Dendritic cell treated with granulocyte-macrophage colony-stimulating factor and Interleukin-4, amounts not matched to agents 40 ng/mL and 50 ng/mL, for 4 days (primary cell): Measurements from ENCODE around the gene CASP3.
A peak's percentile ranks its signal among the peaks of the same experiment; 100 is the strongest.
"Not testable (repeated sequence)": the region's sequence is repeated elsewhere in the genome, so short reads cannot be mapped to it uniquely, and the experiment has no call there.

Experiments
- H3K27ac Mint-ChIP-seq: one replicate; pipeline ENCODE4 v1.8.0; 2022; ENCODE audit warnings: mild to moderate bottlenecking, mixed read lengths
- H3K27me3 Mint-ChIP-seq: one replicate; pipeline ENCODE4 v1.8.0; 2022; ENCODE audit warnings: mild to moderate bottlenecking, mixed read lengths
- H3K36me3 Mint-ChIP-seq: one replicate; pipeline ENCODE4 v1.8.0; 2022; ENCODE audit warnings: low read depth, mixed read lengths
- H3K4me1 Mint-ChIP-seq: one replicate; pipeline ENCODE4 v1.8.0; 2022; ENCODE audit warnings: low read depth, mixed read lengths
- H3K4me3 Mint-ChIP-seq: one replicate; pipeline ENCODE4 v1.8.0; 2022; ENCODE audit warnings: mild to moderate bottlenecking, moderate library complexity, mixed read lengths
- H3K9me3 Mint-ChIP-seq: one replicate; pipeline ENCODE4 v1.8.0; 2022; ENCODE audit warnings: mixed read lengths
- intact Hi-C: fragments of 100-400 bp; cut with micrococcal nuclease; formaldehyde crosslinking; loops from one replicate; pipeline ENCODE4 v1.15.0; 2022

The CASP3 gene

DNA sequence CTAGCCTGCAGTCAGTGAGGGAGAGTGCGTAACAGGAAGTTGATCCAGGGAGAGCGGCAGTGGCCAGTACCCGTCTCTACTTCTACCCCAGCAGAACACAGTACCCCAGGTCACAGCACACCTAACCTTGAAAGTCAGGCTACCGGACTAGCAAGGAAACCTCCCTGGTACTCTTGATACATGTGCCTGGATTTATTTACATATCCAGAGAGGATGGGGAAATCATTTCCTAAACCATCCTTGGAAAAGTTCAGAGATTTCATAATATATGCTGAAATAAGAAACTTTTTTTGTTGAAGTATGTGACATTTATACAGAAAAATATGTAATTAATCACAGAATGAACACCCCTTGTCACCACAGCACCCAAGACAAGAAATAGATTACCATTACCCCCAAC lies 24.8 kb upstream of the CASP3 start:
- Mint-ChIP-seq H3K27me3 (no peaks in the 10 kb centered on the region), H3K9me3 (no peaks in the 10 kb centered on the region), H3K36me3 (peaks cover 39% of the 10 kb centered on the region)

DNA sequence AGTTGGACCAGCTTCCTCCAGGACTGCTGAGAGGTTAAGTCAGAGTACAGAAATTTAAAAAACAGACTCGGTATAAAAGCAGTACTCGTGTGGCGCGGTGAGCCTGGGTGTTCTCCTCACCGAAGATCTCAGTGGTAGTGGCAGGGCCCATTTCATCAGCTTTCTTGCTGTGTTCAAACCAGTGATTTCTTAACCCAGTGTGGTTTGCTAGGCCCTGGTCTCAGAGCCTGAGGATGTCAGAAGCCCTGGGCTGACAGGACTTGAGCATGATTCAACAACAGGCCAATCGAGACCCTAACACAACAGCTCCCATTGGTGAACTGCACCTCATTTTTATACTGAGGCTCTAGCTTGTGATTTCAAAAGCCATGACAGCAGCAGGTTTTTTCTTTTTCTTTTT lies 23.5 kb upstream of the CASP3 start:
- H3K4me1 Mint-ChIP-seq = peaks cover 28% of the 10 kb centered on the region
- H3K27ac Mint-ChIP-seq = no peak overlapping the region
- peaks cover 50% of the 10 kb centered on the region for H3K36me3 Mint-ChIP-seq
- no peaks in the 10 kb centered on the region for H3K9me3 Mint-ChIP-seq
- no peaks in the 10 kb centered on the region for H3K27me3 Mint-ChIP-seq
- no peak overlapping the region for H3K4me3 Mint-ChIP-seq
- intact Hi-C loops = no loop called here

More for the DNA sequence above, 24.8 kb upstream of the CASP3 start:
- Mint-ChIP-seq H3K4me3 (no peak overlapping the region), H3K27ac (no peak overlapping the region), H3K4me1 (peaks cover 16% of the 10 kb centered on the region)
- intact Hi-C loops = no loop called here

DNA sequence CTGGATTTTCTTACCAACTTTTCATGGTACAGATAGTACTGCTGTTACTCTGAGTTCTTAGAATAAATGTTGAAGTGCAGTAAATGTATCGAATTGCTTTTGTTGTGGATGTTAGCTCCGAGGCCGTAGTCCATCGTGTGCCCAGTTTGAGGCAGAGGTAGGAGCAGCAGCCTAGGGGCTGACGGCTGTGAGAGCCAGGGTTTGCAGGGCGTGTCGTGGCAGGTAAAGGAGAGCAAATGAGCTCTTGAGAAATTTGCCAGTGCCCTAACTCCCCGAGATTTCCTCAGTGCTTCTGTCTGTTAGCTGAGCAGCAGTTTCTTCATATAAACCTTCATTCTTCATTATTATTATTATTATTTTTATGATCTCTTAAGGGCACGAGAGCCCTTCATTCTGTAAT lies 21.9 kb upstream of the CASP3 start:
- H3K9me3 Mint-ChIP-seq = no peaks in the 10 kb centered on the region
- intact Hi-C loops = no loop called here
- H3K27me3 Mint-ChIP-seq = no peaks in the 10 kb centered on the region
- H3K36me3 Mint-ChIP-seq = peaks cover 65% of the 10 kb centered on the region
- no peak overlapping the region for H3K27ac Mint-ChIP-seq
- no peak overlapping the region for H3K4me3 Mint-ChIP-seq
- peaks cover 26% of the 10 kb centered on the region for H3K4me1 Mint-ChIP-seq

DNA sequence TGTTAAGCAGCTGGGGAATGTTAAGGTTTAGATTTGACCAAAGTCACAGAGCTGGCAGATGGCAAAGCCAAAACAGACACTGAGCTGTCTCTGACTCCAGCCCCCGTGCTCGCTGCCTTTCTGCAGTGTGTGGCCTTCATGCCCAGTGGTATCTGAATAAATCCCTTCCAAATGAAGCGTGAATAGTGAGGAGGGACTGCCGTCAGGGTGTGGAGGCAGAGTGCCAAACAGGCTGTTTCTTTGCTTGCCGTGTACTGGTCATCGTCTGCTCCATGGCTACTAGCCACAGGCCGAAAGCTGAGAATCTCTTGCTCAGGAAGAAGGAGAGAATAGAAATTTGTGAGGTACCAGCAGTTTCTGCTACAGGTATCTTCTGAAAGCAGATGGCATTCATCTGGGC lies 20.0 kb upstream of the CASP3 start:
- H3K4me3 Mint-ChIP-seq = no peak overlapping the region
- H3K9me3 Mint-ChIP-seq = no peaks in the 10 kb centered on the region
- H3K4me1 Mint-ChIP-seq = peaks cover 32% of the 10 kb centered on the region
- no peaks in the 10 kb centered on the region for H3K27me3 Mint-ChIP-seq
- intact Hi-C loops = no loop called here
- H3K36me3 Mint-ChIP-seq = peaks cover 65% of the 10 kb centered on the region
- H3K27ac Mint-ChIP-seq = no peak overlapping the region

DNA sequence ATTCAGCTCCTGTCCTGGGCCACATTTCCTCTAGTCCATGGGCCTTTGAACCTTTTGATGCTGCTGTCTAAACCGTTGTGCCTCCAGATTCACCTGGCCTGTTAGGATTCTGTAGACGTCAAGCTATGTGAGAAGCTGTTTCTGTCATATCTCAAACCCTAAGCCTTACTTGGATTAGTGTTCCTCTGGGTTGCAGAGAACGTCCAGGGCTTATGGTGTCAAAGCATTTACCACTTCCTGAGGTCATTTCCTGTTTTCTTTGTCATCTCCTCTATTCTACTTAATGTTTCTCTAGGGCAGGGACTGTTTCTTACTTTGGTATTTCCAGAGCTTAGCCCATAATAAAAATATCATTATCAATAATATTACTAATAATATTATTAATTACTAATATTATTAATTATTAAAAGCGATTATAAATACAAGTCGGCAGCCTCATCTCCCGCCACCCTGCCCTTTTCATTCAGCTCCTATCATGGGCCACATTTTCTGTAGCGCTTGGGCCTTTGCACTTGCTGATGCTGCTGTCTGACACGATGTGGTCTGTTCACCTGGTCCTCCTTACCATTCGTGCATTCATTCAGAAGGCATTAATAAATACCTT lies 19.4 kb upstream of the CASP3 start:
- H3K4me1 Mint-ChIP-seq = peaks cover 32% of the 10 kb centered on the region
- H3K9me3 Mint-ChIP-seq = no peaks in the 10 kb centered on the region
- H3K4me3 Mint-ChIP-seq = no peak overlapping the region
- H3K36me3 Mint-ChIP-seq = peaks cover 59% of the 10 kb centered on the region
- intact Hi-C loops = no loop called here
- H3K27me3 Mint-ChIP-seq = no peaks in the 10 kb centered on the region
- H3K27ac Mint-ChIP-seq = peak overlapping the region; percentile 59

DNA sequence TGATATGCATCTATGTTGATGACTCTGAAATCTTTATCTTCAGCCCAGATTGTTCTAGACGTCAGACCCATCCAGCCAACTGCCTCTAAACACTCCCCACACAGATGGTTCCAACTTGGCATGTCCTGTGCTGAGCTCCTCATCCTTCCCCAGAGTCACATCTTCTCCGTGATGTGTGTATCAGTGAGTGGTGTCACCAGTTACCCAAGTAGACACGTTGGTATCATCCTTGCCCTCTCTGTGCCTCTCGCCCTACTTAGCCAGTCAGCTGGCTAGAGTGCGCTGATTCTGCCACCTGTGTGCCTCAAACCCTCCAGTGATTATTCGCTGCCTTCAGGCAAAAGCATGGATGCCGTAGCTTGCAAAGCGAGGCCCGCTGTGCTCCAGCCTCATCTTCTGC lies 18.8 kb upstream of the CASP3 start:
- no peak overlapping the region for H3K4me3 Mint-ChIP-seq
- peaks cover 54% of the 10 kb centered on the region for H3K36me3 Mint-ChIP-seq
- H3K9me3 Mint-ChIP-seq = no peaks in the 10 kb centered on the region
- peaks cover 32% of the 10 kb centered on the region for H3K4me1 Mint-ChIP-seq
- H3K27ac Mint-ChIP-seq = peak overlapping the region; percentile 59
- intact Hi-C loops = no loop called here
- H3K27me3 Mint-ChIP-seq = no peaks in the 10 kb centered on the region

DNA sequence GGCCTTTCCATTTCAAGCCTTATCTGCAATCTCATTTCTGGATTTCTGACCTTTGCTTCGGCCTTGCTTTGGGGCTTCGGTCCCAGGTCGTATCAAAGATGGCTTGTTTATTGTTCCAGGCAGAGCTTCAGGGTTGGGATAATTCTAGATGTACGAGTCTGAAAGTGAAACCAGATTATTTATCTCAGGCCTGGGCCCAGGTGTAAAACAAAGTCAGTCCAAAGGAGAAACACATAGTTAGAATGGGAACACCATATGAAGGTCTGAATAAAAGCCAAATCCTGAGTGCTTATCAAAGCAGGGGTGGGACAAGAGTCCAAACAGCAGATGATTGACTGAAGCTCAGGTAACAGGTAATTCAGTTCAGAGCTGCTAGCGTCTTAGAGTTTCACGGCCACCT lies 17.4 kb upstream of the CASP3 start:
- Mint-ChIP-seq H3K36me3 (peaks cover 40% of the 10 kb centered on the region), H3K4me3 (no peak overlapping the region), H3K27ac (no peak overlapping the region), H3K9me3 (no peaks in the 10 kb centered on the region), H3K27me3 (no peaks in the 10 kb centered on the region), H3K4me1 (peaks cover 32% of the 10 kb centered on the region)
- intact Hi-C loops = no loop called here

DNA sequence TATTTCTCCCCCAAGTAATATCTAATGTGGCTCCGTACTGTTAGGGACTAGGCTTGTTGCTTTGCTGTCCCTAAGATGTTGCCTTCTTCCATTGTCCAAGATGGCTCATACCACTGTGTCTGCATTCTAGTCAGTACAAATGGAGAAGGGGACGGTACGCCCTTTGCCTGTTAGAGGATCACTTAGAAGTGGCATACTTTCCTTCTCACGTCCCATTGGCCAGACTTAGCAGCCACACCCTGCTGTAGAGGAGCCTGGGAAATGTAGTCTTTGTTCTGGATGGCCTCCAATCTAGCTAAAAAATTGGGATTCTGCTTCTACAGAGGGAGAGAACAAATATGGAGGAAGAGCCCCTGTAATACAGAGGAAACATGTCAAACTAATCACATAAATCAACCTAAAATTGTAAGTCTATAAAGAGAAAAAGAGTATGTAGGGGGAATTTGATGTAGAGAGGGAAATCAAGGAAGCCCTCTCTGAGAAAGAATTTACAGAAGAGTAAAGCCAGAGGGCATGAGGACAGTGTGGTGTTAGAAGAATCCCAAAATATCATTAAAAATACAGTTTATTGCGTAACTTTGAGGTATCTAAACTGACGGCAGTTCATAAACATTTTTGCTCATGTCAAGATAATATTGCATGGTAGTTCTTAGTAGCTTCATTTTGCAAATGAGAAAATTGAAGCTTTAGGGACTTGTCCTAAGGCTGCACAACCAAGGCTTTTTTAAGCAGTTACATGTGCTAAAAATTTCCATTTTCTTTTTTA lies 15.4 kb upstream of the CASP3 start:
- no peaks in the 10 kb centered on the region for H3K9me3 Mint-ChIP-seq

DNA sequence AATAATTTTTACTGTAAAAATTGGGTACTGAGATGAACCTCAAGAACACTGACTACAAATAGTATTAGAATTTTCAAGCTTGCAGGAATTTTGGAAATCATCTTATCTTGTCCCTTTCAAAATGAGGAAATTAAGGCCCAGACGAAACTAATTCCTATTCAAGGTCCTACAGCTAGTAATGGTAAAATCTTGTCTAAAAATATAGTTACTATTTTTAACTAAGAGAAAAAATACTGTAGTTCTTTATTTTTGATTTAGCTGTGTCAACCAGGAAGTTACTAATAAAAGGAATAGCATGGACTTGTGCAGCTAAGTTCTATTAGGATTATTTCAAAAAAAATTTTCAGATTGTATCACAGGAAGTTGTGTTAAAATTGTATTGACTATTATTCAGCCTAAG lies 13.0 kb upstream of the CASP3 start:
- Mint-ChIP-seq H3K36me3 (peaks cover 13% of the 10 kb centered on the region), H3K9me3 (no peaks in the 10 kb centered on the region), H3K4me3 (no peak overlapping the region), H3K27ac (no peak overlapping the region), H3K4me1 (peaks cover 9% of the 10 kb centered on the region), H3K27me3 (no peaks in the 10 kb centered on the region)
- intact Hi-C loops = no loop called here

More for the DNA sequence above, 15.4 kb upstream of the CASP3 start:
- Mint-ChIP-seq H3K36me3 (peaks cover 36% of the 10 kb centered on the region), H3K4me1 (peaks cover 27% of the 10 kb centered on the region), H3K27ac (no peak overlapping the region), H3K4me3 (no peak overlapping the region), H3K27me3 (no peaks in the 10 kb centered on the region)
- intact Hi-C loops = loop anchor here (2.0 kb wide), 1 partner anchor 14 kb away; no protein-coding TSS in a partner anchor

DNA sequence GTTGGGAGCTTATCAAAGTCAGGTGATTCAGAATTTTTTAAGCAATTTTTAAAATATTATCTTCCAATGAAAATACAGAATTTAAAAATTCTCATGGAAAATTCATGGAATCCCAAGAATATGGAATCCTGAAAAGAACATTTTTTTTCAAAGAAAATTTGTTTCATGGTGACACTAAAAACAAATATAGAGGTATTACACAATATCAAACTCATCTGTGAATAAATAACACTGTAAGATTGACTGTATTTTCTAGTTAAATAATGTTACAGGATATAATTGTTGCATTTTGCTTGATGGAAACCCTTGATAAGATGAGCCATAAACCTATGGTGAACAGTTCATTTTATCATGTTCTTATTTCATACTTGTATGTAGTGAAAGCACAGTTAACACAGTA lies 11.7 kb upstream of the CASP3 start:
- intact Hi-C loops = no loop called here
- Mint-ChIP-seq H3K4me3 (no peak overlapping the region), H3K9me3 (no peaks in the 10 kb centered on the region), H3K36me3 (peaks cover 3% of the 10 kb centered on the region), H3K27ac (no peak overlapping the region), H3K4me1 (peaks cover 21% of the 10 kb centered on the region), H3K27me3 (no peaks in the 10 kb centered on the region)

DNA sequence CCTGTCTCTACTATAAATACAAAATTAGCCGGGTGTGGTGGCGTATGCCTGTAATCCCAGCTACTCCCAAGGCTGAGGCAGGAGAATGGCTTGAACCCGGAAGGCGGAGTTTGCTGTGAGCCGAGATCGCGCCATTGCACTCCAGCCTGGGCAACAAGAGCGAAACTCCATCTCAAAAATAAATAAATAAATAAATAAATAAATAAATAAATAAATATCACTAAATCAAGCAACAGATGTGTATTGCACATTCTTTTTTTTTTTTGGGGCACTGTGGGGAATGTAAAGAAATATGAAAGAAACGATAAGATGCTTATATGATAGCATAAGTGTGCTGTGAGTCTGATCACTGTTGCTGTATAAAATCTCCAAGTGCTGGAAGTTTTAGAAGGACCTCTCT lies 8.6 kb upstream of the CASP3 start:
- H3K4me3 Mint-ChIP-seq, H3K9me3 Mint-ChIP-seq, intact Hi-C loops, H3K27me3 Mint-ChIP-seq, H3K36me3 Mint-ChIP-seq: not testable (repeated sequence)
- Mint-ChIP-seq H3K27ac (peak overlapping the region; percentile 32), H3K4me1 (peaks cover 16% of the 10 kb centered on the region)

DNA sequence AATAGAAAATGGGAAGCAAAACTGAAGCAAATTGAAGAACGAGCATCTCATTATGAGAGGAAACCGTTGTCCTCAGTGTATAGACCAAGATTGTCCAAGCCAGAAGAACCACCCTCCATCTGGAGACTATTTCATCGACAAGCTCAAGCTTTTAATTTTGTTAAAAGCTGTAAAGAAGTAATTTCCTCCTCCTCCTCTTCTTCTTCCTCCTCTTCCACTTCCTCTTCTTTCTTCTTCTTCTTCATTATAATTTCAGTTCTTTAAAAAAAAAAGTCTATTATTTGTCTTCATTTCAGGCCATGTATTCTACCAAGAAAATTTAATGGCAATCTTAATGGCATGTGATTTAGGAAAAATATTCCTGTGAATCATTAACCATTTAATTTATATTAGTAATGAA lies 7.9 kb upstream of the CASP3 start:
- intact Hi-C loops = no loop called here
- no peak overlapping the region for H3K4me3 Mint-ChIP-seq
- peak overlapping the region; percentile 32 for H3K27ac Mint-ChIP-seq
- no peaks in the 10 kb centered on the region for H3K27me3 Mint-ChIP-seq
- no peaks in the 10 kb centered on the region for H3K9me3 Mint-ChIP-seq
- H3K36me3 Mint-ChIP-seq = peaks cover 4% of the 10 kb centered on the region
- H3K4me1 Mint-ChIP-seq = peaks cover 23% of the 10 kb centered on the region

DNA sequence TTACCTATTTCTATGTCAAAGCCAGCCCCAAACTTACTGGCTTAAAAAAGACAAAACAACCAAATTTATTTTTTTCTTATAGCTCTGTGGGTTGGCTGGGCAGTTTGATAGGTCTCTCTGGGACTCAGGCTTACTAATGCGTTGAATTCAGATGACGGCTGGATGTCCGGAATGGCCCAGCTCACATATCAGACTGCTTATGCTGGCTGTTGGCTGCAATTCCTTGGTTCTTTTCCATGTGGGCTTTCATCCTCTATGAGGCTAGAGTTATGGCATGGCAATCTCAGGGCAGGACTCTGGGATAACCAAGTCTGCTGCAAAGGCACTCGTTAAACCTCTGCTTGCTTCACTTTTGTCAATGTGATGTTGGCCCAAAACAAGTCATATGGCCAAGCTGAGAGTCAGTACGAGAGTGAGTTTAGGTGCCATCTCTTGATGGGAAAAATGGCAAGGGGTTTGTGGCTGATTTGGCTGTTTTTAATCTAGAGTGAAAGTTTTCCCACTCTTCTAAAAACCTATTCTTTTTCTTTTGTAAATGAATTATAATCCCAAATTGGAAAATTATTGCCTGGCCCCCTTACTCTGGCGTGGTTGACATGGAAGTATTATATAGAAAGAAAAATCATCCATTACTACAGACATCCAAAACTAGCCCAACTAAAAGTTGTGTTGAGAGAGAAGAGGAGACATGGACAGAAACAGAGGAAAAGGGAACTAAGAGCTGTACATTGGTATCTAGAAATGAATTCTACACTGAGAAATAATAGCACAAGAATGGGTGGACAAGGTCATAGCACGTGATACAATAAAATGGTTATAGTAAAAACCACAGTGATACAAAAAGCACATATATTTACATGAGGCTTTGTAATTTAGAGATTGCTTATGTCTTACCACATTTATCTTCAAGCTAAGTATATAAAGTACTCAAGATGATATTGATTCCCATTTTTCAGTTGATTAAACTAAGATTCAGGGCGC lies 6.9 kb upstream of the CASP3 start:
- Mint-ChIP-seq H3K4me1 (peaks cover 28% of the 10 kb centered on the region), H3K4me3 (no peak overlapping the region), H3K27ac (peak overlapping the region; percentile 26), H3K27me3 (no peaks in the 10 kb centered on the region), H3K36me3 (peaks cover 4% of the 10 kb centered on the region), H3K9me3 (no peaks in the 10 kb centered on the region)
- intact Hi-C loops = no loop called here

DNA sequence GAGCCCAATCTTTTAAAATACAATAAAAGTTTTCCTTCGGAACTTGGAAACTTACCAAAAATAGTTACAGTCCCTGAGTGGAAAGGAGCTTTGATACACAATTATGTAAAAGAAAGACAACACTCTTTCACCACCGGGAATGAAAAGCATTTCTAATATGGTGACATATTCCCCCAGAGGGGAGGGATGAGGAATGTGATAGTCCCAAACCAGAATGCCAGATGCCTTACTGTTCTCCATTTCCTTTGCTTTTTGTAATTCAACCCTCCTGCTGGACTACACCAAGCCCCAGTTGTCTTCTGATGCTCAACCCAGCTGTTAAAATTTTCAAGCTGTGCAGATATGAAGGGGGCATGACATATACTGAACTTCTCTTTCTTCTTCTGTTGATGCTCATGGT lies 4.4 kb upstream of the CASP3 start:
- Mint-ChIP-seq H3K27me3 (no peaks in the 10 kb centered on the region), H3K4me1 (peaks cover 38% of the 10 kb centered on the region), H3K4me3 (no peak overlapping the region), H3K36me3 (peaks cover 19% of the 10 kb centered on the region), H3K27ac (no peak overlapping the region), H3K9me3 (no peaks in the 10 kb centered on the region)
- intact Hi-C loops = no loop called here
